ENCODE measurements around the gene POU2F2.

DNA sequence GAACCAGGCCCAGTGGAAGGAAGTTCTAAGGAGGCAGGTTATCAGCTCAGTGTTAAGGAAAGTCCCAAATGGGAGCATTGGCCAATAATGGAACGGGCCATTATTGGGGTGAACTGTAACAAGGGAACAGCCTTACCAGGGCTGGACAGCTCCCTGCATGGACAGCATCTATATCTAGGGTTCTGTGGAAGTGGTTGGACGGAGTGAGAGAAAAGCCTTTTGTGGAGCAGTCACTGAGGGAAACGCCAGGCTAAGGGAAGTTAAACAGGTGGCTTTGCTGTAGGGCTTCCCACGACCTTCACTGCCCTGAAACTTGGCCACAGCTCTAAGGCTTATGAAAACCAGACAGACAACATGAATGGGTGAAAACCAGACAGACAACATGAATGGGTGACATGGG lies 17.0 kb downstream of the POU2F2 start:
- TF ChIP-seq, protein P1, sequence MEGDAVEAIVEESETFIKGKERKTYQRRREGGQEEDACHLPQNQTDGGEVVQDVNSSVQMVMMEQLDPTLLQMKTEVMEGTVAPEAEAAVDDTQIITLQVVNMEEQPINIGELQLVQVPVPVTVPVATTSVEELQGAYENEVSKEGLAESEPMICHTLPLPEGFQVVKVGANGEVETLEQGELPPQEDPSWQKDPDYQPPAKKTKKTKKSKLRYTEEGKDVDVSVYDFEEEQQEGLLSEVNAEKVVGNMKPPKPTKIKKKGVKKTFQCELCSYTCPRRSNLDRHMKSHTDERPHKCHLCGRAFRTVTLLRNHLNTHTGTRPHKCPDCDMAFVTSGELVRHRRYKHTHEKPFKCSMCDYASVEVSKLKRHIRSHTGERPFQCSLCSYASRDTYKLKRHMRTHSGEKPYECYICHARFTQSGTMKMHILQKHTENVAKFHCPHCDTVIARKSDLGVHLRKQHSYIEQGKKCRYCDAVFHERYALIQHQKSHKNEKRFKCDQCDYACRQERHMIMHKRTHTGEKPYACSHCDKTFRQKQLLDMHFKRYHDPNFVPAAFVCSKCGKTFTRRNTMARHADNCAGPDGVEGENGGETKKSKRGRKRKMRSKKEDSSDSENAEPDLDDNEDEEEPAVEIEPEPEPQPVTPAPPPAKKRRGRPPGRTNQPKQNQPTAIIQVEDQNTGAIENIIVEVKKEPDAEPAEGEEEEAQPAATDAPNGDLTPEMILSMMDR (IDR thresholded peaks at IDR 0.05): no peak
- no peak for TF ChIP-seq POLR2A (IDR thresholded peaks at IDR 0.05)
- TF ChIP-seq POLR2AphosphoS5 (IDR thresholded peaks at IDR 0.05): no peak

Data from suprapubic skin (tissue), 4 donors.